ENCODE measurements around the gene RNF114. TPM values are rescaled to one million over a fixed set of nuclear protein-coding genes. Genes with fewer than 3 reads are reported as not detected.
A peak's percentile ranks its signal among the peaks of the same experiment; 100 is the strongest.
"Not testable (repeated sequence)": the region's sequence is repeated elsewhere in the genome, so short reads cannot be mapped to it uniquely, and the experiment has no call there.

RNF114 gene
- total and polyA plus RNA-seq, 8 donors: 60.8 to 70.9 (median 65.6) TPM

- H3K9me3 ChIP-seq: no peaks in the 10 kb centered on the region
- ATAC-seq: no peak
- no peak for DNase-seq
- intact Hi-C loops (cut with DNase I): no loop called here
- H3K27me3 ChIP-seq: no peaks in the 10 kb centered on the region
- H3K27ac ChIP-seq: no peak overlapping the region
- peaks cover 0 to 9% of the 10 kb centered on the region in 2 donors for H3K4me1 ChIP-seq
- TF ChIP-seq CTCF (IDR thresholded peaks at IDR 0.05): no peak
- H3K36me3 ChIP-seq: peaks cover 5 to 99% of the 10 kb centered on the region in 2 donors
- H3K4me3 ChIP-seq: no peak overlapping the region
Observed at GRCh38 chr20:49948809-49949507, 12.8 kb downstream of the RNF114 start.

GRCh38 chr20:49951151-49951550 lies 15.0 kb downstream of the RNF114 start:
- TF ChIP-seq CTCF (IDR thresholded peaks at IDR 0.05): no peak
- H3K4me3 ChIP-seq: no peak overlapping the region
- intact Hi-C loops (cut with DNase I): no loop called here
- no peak overlapping the region for H3K27ac ChIP-seq
- peaks cover 0 to 6% of the 10 kb centered on the region in 2 donors for H3K4me1 ChIP-seq
- no peaks in the 10 kb centered on the region for H3K9me3 ChIP-seq
- DNase-seq: no peak
- no peaks in the 10 kb centered on the region for H3K27me3 ChIP-seq
- ATAC-seq: no peak
- peaks cover 5 to 99% of the 10 kb centered on the region in 2 donors for H3K36me3 ChIP-seq

- DNase-seq (no peak), ATAC-seq (no peak)
- Histone ChIP-seq H3K4me1 (peaks cover 0 to 6% of the 10 kb centered on the region in 2 donors), H3K27ac (no peak overlapping the region), H3K36me3 (peaks cover 5 to 100% of the 10 kb centered on the region in 2 donors), H3K4me3 (no peak overlapping the region), H3K9me3 (no peaks in the 10 kb centered on the region), H3K27me3 (no peaks in the 10 kb centered on the region)
- no peak for TF ChIP-seq CTCF (IDR thresholded peaks at IDR 0.05)
- intact Hi-C loops (cut with DNase I): no loop called here
Observed at GRCh38 chr20:49955167-49955566, 19.0 kb downstream of the RNF114 start.

- H3K27ac ChIP-seq; H3K27me3 ChIP-seq; ATAC-seq; H3K4me3 ChIP-seq; H3K4me1 ChIP-seq; DNase-seq; H3K9me3 ChIP-seq; intact Hi-C loops (cut with DNase I): not testable (repeated sequence)
- peaks cover 5 to 93% of the 10 kb centered on the region in 2 donors for H3K36me3 ChIP-seq
Observed at GRCh38 chr20:49955830-49956396, 19.7 kb downstream of the RNF114 start.

- no peak overlapping the region for H3K4me3 ChIP-seq
- H3K9me3 ChIP-seq: no peaks in the 10 kb centered on the region
- DNase-seq (peak in 1 of 4 donors; percentile 70), ATAC-seq (no peak)
- intact Hi-C loops (cut with DNase I): no loop called here
- peaks cover 5 to 85% of the 10 kb centered on the region in 2 donors for H3K36me3 ChIP-seq
- no peak overlapping the region for H3K27ac ChIP-seq
- no peaks in the 10 kb centered on the region for H3K27me3 ChIP-seq
- no peak for TF ChIP-seq CTCF (IDR thresholded peaks at IDR 0.05)
- H3K4me1 ChIP-seq: no peaks in the 10 kb centered on the region
Observed at GRCh38 chr20:49956689-49957088, 20.5 kb downstream of the RNF114 start.

- H3K27me3 ChIP-seq; DNase-seq; H3K4me1 ChIP-seq; H3K4me3 ChIP-seq; ATAC-seq; intact Hi-C loops (cut with DNase I); H3K9me3 ChIP-seq; H3K27ac ChIP-seq: not testable (repeated sequence)
- peaks cover 5 to 79% of the 10 kb centered on the region in 2 donors for H3K36me3 ChIP-seq
Observed at GRCh38 chr20:49957089-49957938, 21.1 kb downstream of the RNF114 start.

Data from left lung (tissue), 10 donors.